Tibial nerve (tissue), 4 donors: Measurements from ENCODE around the gene HIVEP2.

Experiments used
- CTCF ChIP-seq, 5 experiments: fragments of 200-600 bp in 3 of 5; fragments of 450-650 bp in 2 of 5; sonication (generic) in 3 of 5; IDR thresholded peaks; one replicate each; pipeline ENCODE4 v1.5.1; 2016 to 2019; ENCODE audit warnings: antibody characterized with exemption in 5 of 5, mild to moderate bottlenecking in 3 of 5, moderate library complexity in 2 of 5
- EP300 ChIP-seq, 2 donors: sonication (generic); formaldehyde crosslinking; IDR thresholded peaks; one replicate each; pipeline ENCODE4 v1.6.1; 2017; ENCODE audit warnings: antibody characterized with exemption in 2 of 2, mild to moderate bottlenecking in 1 of 2
- POLR2A ChIP-seq, 2 donors: fragments of 450-650 bp; IDR thresholded peaks; one replicate each; pipeline ENCODE4 v1.6.1; 2017; ENCODE audit warnings: antibody characterized with exemption in 2 of 2, mild to moderate bottlenecking in 2 of 2, moderate library complexity in 2 of 2

GRCh38 chr6:142725024-142725770 lies 219.8 kb downstream of the HIVEP2 start:
- no peak for TF ChIP-seq CTCF (IDR thresholded peaks at IDR 0.05)
- no peak for TF ChIP-seq EP300 (IDR thresholded peaks at IDR 0.05)
- TF ChIP-seq POLR2A (IDR thresholded peaks at IDR 0.05), result no peak
